GM19035 (cell line): ENCODE data around the gene ARHGEF12.

ENCODE experiments used
- ATAC-seq: cut with Tn5 transposase; IDR thresholded peaks from one replicate; pipeline ENCODE4 v1.9.1; 2021; ENCODE audit not compliant: unreplicated experiment

The ARHGEF12 gene

DNA sequence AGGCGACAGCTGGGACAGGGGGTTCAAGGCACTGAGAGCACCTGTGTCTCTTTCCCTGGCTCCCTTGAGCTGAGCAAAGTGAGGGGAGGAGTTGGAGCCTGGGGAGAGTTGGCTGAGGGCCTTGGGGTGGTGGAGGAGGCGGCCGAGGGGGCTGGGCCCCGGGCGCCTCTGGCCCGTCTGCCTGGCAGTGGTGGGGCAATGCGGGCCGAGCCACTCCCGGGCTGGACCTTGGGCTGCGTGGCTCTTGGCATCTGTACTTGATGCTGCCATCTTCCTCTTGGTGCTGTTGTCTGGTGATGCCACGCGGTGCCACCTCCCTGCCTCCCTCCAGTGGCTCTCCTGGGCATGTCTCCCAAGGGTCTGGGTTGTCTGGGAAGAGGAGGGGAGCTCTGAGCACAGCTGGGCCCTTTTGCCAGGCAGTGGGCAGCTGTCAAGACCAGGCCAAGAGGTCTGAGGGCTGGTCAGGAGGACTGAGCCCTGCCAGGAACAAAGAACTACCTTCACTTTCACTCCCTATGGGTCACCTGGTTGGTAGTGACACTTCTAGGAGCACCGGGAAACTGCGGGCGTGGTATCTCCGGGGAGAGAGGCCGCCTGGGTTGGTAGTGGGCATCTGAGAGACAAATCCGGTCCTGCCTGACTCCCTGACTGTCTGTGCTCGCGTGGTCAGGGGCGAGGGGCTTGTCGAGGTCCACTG, 176.7 kb downstream of the ARHGEF12 start:
- ATAC-seq: no peak

DNA sequence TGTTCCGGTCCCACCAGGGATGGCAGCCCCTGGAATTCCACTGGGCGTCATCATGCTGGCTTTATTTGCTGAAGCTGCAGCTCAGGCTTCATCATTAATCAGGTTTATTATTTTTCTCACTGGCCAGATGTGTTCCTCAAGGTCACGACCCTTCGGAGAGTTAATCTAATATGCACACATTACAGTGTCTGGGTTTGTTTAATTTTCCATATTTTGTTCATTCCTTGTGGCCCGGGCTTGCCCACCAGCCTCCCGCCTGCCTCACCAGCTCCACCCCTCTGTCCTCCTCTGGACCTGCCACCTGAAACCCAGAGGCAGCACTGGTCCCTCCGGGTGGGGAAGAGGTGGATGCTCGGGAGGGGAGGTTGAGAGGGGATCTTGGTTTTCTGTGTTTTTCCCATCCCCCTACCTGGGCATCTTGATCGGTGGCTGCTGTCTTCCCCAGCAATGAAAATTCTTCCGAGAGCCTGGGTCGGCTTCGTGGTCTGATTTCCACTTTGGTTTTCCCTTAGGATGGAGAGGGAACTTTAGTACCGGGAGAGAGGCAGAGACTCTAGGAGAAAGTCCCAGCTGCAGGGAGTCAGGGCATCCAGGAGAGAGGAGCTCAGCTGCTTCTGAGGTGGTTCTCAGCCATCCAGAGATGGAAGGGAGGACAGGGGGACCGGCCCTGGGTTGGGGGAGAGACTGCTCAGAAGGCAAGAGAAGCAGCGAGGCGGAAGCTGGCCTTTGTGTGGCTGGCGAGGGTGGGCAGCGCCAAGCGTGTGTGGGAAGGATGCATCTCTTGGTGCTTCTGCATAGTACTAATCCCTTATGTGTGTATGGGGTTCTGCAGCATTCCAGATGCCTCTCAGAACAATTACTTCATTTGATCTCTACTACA, 177.5 kb downstream of the ARHGEF12 start:
- no peak for ATAC-seq

DNA sequence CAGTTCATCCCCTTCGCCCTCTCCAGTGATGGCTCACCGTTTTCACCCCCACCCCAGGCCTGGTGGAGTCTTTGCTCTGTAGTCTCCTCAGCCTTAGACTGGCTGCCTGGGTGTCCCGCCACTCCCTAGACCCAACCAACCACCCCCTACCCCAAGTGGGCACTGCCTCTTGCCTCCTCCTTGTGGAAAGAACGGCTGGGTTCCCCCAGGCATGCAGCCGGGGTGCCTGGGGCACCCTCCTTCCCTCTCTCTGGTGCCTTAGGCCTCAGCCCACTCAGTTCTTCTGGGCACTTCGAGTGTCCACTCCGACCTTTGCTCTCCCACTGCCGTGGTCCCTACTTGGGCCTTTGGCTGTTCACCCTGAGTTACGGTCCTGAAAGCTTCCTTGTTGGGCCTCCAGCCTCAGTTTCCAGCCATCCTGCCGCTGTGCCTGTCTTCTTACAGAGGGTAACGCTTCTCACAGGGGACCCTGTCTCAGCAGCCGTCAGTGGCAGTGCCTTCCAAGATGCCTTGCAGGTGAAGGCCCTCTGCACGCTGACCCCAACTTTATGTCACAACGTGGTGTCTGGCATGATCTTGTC, 178.4 kb downstream of the ARHGEF12 start:
- ATAC-seq: no peak

DNA sequence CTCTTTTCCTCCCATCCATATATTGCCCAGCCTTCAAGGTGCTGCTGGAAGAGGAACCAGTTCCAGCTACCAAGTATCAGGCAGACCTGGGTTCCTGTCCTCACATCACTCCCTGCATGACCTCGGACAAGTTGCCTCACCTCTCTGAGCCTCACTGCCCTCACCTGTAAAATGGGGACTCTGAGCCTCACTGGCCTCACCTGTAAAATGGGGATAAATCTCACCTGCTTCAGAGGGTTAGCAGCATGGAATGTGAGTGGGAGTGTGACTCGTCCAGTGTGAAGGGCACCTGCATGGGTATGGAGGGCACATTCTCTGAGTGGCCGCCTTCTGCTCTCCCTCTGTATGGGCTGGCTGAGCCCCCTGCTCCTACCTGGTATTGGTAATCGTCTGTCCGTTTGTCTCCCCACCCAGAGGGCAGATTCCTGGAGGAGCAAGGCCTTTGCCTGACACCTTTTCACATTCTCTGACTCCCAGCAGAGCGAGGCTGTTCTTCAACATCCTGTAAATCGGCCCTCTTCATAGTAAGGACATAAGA, 179.0 kb downstream of the ARHGEF12 start:
- no peak for ATAC-seq

DNA sequence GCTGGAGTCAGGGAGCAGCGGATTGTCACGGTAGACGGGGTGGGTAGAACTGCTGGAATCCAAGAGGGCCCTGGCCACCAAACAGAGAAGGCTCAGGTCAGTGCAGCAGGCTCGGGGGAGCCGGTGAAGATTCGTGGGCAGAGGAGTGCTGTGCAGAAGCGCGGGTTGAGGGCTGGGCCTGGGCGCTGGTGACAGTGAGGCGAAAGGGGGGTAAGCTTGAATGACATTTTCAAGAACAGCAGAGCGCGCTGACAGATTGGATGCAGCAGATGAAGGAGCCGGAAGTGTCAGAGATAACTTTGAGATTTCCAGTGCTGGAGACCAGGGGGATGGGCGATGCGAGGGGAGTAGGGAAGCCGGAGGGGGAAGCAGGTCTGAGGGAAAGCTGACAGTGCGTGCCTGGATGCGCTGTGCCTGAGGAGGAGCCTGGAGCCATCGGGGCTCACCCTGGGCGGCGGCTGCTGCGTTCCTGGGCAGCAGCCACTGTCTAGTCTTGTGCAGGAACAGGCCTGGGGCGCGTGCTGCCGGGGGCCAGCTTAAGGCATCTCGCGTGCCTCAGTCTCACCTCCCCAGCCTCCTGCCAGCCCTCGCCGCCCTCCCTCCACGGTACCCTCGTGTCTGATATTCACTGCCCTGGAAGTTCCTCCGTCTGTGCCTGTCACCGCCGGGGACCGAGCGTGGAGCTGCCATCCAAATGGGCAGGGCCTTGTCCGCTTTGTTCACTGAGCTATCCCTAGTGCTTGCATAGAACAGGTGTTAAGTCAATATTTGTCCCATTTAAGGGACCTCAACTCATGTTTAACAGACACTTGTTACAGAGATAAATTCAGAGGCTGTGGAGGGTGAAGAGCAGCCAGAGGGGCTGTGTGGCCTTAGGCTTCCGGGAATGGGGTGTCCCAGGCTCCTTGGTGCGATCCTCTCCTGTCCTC, 180.5 kb downstream of the ARHGEF12 start:
- no peak for ATAC-seq

DNA sequence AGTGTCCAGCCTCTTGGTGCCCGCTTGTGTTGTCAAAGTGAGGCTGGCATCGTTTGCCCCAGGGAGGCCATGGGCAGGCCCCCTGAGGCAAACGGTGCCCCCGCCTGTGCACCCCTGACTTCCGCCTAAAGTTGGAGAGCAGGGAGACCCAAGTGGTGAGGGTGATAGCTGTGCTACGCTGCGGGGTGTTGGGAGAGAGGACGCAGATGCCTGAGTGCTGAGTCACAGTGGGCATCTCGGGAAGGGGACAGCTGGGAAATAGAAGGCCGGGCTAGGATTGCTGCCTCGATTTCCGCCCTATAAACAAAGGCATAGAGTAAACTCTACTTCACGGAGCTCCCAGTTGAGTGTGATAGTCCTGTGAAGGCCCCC, 181.2 kb downstream of the ARHGEF12 start:
- no peak for ATAC-seq

DNA sequence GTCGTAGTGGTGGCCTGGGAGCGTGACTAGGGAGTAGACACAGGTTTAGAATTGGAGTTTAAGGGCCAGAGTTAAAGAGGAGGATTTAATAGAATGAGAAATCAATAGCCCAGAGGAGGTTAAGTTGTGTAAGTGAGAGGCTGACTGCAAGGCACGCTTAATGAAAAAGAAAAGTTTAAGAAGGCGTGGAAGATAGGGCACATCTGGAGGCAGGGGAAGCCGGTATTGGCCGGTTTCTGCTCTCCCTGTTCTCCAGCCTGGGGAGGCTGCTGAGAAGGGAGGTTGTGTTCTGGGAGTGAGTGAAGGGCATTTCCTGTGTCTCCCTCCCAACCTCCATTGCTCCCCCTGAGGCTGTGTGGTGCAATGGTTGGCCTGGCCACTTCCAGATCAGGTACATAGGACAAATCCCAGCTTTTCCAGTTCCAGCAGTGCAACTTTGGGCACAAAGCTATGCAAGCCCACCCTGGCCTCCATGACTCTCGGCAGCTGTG, 181.6 kb downstream of the ARHGEF12 start:
- no peak for ATAC-seq

DNA sequence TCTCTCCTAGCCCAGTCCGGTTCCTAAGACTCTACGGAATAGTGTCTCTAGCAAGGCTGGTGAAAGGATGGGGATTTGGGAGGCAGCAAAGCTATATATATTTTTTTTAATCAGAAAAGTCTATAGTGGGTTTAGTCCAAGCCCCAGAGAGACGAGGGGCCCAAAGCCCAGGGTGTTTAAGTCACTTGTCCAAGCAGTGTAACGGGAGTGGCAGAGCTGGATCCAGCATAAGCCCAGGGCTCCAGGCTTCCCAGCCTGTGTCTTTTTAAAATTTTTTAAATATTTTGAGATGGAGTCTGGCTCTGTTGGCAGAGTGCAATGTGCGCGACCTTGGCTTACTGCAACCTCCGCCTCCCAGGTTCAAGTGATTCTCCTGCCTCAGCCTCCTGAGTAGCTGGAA, 182.1 kb downstream of the ARHGEF12 start:
- ATAC-seq: no peak

DNA sequence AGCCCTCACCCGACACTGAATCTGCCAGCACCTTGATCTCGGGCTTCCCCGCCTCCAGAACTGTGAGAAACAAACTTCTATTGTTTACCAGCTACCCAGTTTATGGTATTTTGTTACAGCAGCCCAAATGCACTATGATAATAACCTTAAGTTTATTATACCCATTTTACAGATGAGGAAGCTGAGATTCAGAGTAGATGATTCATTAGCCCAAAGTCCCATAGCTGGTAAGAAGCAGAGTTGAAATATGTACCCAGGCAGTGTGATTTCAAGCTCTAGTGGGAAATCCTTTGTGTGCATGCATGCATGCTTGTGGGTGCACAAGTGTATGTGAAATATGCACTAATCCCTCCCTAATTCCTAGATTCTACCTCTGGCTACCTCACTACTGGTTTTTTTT, 183.3 kb downstream of the ARHGEF12 start:
- no peak for ATAC-seq

DNA sequence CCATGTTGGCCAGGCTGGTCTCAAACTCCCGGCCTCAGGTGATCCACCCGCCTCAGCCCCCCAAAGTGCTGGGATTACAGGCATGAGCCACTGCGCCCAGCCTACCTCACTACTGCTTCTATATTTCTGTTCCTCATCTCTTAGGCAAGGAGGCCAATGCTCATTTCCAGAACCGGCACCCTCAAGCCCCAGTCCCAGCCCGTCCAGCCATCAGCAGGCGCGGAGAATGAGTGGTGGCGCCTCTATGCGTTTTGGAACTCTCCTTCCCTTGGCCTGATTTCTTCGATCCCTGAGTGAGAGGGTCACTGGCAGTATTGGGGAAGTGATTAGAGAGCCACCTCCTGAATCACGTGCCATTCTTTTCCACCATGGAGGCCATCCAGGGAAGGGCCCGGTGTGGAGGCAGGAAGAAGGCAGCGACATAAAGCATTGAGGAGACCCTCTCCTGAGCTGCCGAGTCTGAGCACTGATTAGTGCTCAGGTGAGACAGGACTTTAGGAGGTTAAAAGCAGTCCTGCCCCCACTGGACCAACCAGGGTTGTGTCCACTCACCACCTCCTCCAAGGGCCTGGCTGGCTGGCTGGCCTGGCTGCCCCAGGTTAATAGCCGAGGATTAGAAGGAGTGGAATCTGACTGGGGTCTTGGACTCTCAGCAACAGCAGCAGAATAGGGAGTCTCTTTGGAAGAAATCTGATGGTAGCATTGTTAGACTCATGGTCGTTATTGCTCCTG, 184.0 kb downstream of the ARHGEF12 start:
- ATAC-seq: no peak

DNA sequence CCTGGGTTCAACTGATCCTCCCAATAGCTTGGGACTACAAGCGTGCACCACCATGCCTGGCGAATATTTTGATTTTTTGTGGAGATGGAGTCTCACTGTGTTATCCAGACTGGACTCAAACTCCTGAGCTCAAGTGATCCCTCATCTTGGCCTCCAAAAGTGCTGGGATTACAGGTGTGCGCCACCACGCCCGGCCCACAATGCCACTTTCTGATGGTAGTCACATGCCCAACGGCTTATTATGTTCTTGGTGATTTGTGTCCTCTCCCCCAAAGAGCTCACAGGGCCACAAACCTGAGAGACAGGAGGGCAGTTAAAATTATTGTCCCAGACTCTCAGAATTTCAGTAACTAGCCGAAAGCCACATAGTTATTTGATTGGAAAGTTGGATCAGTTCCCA, 185.0 kb downstream of the ARHGEF12 start:
- no peak for ATAC-seq

DNA sequence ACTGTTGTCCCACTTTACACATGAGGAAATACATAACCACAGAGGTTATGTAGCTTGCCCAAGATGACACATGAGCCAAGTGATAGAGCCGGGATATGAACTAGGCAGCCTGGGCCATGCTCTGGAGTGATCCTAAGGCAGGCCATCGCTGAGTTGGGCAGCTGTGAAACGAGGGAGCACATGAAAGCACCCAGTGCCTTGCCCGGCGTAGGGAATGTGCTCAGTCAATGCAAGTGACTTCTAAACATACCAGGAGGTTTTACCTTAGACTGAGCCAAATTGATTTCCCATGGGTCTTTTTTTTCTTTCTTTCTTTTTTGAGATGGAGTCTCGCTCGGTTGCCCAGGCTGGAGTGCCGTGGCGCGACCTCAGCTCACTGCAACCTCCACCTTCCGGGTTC, 185.8 kb downstream of the ARHGEF12 start:
- no peak for ATAC-seq

DNA sequence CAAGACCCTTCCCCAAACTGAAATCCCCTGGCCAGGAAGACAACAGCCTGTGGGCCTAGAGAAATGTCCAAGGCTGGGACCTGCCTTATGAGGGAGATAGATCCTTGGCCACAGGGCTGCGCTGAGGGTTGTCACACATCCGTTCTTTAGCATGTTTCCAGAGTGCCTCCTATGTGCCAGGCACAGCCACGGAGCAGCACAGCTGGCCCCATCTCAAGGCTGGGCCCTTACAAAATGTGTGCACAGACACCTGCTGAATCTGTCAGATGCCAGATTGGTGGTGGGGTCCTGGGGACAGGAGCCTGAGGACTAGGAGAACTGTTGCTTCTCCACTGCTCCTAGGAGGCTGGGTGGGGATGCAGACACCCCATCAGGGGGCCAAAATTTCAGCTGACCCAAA, 186.5 kb downstream of the ARHGEF12 start:
- ATAC-seq: no peak

DNA sequence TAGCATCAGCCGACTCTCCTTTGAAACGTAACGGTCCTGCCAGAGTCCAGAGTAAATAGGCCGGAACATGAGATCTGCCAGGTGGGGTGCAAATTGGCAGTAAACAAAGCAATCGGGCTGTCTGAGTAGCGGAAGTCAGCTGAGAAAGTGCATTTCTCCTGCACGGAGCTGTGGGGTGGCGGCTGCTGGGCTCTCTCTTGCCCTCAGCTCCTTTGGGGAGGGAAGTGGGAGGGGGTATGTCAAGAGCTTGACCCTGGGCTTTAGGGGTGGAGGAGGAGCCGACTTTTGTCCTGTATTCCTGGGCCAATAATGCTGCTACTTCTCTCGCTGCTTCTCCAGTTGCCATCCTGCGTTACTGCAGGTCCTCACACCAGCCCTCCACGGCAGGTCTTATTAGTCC, 187.0 kb downstream of the ARHGEF12 start:
- no peak for ATAC-seq

DNA sequence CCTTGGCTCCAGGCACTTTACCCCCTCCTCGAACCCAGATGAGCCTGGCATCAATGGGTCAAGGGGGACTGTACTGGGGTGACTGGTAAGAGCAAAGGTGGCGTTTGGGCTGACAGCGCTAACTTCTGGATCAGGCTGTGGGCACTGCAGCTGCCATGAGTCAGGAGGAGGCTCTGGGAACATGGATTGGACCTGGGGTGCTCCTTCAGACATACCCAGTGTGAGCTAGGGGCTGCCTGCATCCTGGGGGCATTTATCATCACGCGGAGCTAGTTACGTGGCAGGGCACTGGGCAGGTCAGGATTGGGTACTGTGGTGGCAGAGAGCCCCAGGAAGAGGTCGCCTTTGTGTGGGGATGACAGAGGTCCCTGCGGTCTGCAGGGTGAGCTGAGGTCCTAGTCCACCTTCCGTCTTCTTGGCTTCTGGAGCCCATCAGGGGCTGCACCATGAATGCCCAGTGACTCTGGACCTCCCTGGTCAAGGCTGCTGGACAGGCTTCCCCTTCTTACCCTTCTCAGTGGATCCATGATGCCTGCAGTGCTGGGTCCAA, 188.4 kb downstream of the ARHGEF12 start:
- no peak for ATAC-seq

DNA sequence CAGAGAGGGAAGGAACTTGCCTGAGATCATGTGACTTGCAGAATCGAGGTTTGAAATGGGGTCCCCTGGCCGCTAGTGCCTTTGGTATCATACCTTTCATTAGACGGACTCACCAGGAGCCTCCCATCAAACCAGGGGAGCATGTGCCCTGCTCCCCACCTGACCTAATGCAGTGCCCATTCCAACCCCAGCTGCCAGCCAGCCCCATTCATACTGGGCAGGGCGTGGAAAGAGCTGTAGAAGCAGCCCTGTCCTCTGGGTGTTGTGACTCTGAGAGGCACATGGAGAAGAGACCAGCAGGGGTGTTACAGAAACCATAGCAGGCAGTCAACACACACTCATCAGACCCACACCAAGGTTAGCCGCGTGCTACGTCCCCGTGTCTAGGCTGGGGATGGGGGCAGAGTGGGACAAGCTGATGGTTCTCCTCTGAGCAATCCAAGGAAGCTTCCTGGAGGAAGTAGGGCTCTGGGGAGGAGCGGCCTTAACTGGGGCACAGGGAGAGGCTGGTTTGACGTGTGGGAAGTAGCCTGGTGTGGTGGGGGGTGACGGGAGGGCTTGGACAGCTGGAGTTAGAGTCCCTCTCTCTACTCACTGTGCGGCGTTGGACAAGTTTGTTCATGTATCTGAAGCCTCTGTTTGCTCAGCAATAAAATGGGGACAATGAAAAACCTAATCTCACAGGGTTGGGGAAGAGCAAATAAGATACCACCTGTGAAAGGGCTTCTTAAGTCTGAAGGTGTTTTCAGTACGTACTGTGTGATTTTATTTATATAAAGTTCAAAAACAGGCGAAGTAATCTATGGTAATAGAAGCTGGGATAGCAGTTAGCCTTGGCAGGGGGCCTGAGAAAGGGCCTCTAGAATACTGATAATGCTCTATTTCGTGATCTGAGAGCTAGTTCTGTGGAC, 189.3 kb downstream of the ARHGEF12 start:
- ATAC-seq: no peak

DNA sequence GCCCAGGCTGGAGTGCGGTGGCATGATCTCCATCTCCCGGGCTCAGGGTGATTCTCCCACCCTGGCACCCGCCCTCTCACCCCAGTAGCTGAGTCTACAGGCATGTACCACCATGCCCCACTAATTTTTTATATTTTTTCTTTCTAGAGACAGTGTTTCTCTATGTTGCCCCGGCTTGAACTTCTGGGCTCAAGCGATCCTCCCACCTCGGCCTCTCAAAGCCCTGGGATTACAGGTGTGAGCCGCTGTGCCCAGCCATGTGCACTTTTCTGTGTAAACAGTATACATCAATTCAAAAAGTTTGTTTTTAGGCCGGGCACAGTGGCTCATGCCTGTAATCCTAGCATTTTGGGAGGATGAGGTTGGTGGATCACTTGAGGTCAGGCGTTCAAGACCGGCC, 190.0 kb downstream of the ARHGEF12 start:
- ATAC-seq: no peak

DNA sequence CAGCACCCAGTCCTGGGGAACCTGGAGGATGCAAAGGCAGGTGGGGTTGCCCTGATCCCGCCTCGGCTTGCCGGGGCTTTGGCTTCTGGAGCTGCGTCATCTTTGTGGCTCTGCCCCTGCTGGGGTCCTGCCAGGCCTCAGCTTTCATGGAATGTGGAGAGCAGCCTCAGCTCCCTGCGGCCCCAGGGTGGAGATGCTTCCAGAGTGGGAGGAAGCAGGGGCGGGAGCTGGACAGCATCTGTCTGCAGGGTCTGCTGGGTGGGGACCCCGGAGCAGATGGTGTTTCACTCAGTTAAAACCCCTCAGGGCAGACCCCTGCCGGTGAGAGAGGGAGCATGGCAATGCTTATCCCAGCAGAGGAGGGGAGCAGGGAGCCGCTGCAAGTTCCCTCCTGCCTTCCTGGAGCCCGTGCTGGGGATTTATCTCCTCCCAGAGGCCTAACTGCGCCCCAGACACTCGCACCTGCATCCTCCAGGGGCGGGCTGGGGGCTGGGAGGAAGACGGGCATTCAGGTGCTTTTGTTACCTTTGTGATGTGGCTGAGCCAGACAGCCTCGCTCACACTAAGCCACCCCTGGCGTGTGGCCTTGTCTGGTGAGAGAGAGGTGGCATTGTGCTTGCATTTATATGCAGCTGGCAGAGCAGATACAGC, 191.0 kb downstream of the ARHGEF12 start:
- ATAC-seq: no peak
